ENCODE measurements around the gene NLE1. TPM values are rescaled to one million over a fixed set of nuclear protein-coding genes. Genes with fewer than 3 reads are reported as not detected.

NLE1 gene
- total RNA-seq, 1 donor from 2014 or later: 4.5 TPM

Other genes starting within 250 kb of the NLE1 start
- gene CCT6B, start 180.8 kb downstream of the NLE1 start, total RNA-seq: 1.3 TPM
- 10.7 TPM for gene ZNF830, start 180.8 kb downstream of the NLE1 start, total RNA-seq
- 19.3 TPM for gene LIG3, start 161.8 kb downstream of the NLE1 start, total RNA-seq
- gene RFFL, start 78.6 kb downstream of the NLE1 start, total RNA-seq: 8.5 TPM
- gene RAD51D, start 22.4 kb downstream of the NLE1 start, total RNA-seq: 6.4 TPM
- gene FNDC8, start 20.7 kb downstream of the NLE1 start, total RNA-seq: not detected
- 243 TPM for gene UNC45B, start 5.5 kb upstream of the NLE1 start, total RNA-seq
- gene SLC35G3, start 52.1 kb upstream of the NLE1 start, total RNA-seq: not detected
- 13.1 TPM for gene SLFN5, start 100.8 kb upstream of the NLE1 start, total RNA-seq
- gene SLFN11, start 231.3 kb upstream of the NLE1 start, total RNA-seq: 18.2 TPM

Measured in left ventricle myocardium superior (tissue), 1 donor.